ENCODE measurements around the gene PXYLP1. TPM values are rescaled to one million over a fixed set of nuclear protein-coding genes. Genes with fewer than 3 reads are reported as not detected.

Gene PXYLP1
- total and polyA plus RNA-seq, 10 of the 15 experiments (the other 5 are each of a cell fraction or from before 2014, with no cell fraction given), result 0.06 to 1.7 (median 0.35) TPM

DNA sequence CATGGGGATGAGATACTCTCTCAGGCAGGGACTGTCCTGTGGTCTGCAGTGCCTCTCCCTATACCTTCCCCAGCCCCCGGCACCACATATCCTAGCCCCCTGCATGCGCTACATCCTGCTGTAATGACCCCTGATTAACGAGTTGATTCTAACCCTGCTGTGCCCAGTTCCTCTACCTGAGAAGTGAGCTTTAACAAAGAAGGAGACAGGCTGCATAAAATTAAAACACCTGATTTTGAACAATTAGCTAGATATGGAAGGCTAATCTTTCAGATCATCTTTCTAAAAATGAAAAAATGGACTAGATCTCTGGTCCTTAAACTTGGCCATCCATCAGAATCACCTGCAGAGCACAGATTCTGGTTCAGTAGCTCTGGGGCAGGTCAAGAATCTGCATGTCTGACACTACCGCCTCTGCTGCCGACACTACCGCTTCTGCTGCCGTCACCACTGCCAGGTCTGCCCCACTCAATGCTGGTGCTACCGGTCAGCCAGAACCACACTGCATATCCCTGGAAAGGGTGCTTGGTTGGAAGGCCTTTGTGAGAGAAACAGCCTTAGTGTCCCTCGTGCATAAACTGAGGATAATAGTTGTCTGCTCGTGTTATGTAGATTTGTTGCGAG lies 103.1 kb downstream of the PXYLP1 start:
- H3K36me3 ChIP-seq (ENCODE audit: control insufficient read depth in 2 of 2, insufficient read depth in 2 of 2, low read length in 1 of 2), result no peaks in the 10 kb centered on the region
- no peak overlapping the region for H3K27ac ChIP-seq (ENCODE audit: control insufficient read depth, insufficient read depth)
- intact Hi-C loops (cut with micrococcal nuclease; ENCODE audit: unreplicated experiment) (loop anchor here (5.0 kb wide), 1 partner anchor 38 kb away; no protein-coding TSS in a partner anchor), in situ Hi-C loops (cut with MboI) (no loop called here)
- peaks cover 5% of the 10 kb centered on the region for H3K9me3 ChIP-seq (replicated peaks; ENCODE audit: control insufficient read depth, insufficient read depth, low read length)
- BruUV-seq (replicated peaks), result no TSS peak
- H3K27me3 ChIP-seq (replicated peaks in 1 of 2; ENCODE audit: control insufficient read depth in 2 of 2, insufficient read depth in 2 of 2, low read length in 1 of 2), result no peaks in the 10 kb centered on the region
- H3K9ac ChIP-seq (ENCODE audit: control insufficient read depth, insufficient read depth, low read length), result no peak overlapping the region
- DNase-seq (ENCODE audit: low read depth, low spot score), result no peak
- 89% methylated on average over 11 of the region's 11 CpGs for WGBS (ENCODE audit: insufficient coverage, insufficient replicate concordance, low lambda C conversion rate, missing lambda C conversion rate)
- SMC1A ChIA-PET (ENCODE audit: uncharacterized antibody, unreplicated experiment), result interaction anchor here (0.9 to 8.4 kb wide), 12 partner anchors 8 to 75 kb away, joined by 3 to 112 read pairs (median 5); no protein-coding TSS in a partner anchor
- TF ChIP-seq SMC3 (IDR thresholded peaks at IDR 0.05; ENCODE audit: borderline replicate concordance, low read length) (no peak), FOS (IDR thresholded peaks at IDR 0.05; ENCODE audit: borderline replicate concordance, extremely low read depth, insufficient read length) (no peak)
- no peaks in the 10 kb centered on the region for H4K20me1 ChIP-seq (ENCODE audit: control insufficient read depth, insufficient read depth)
- H2AFZ ChIP-seq (ENCODE audit: control insufficient read depth, low read depth, low read length), result no peak overlapping the region; the same call in 1 of the 2 replicates
- no peak overlapping the region for H3K4me2 ChIP-seq (ENCODE audit: control insufficient read depth, insufficient read depth)
- RAD21 ChIA-PET (ENCODE audit: unreplicated experiment), result interaction anchor here (0.7 to 5.9 kb wide), 7 partner anchors 22 to 119 kb away, joined by 3 to 53 read pairs (median 5); no protein-coding TSS in a partner anchor
- CTCF ChIA-PET, result interaction anchor here (0.7 to 8.0 kb wide), 9 partner anchors 14 to 151 kb away, joined by 3 to 83 read pairs (median 6); no protein-coding TSS in a partner anchor
- H3K4me3 ChIP-seq, result no peak overlapping the region
- no peak for ATAC-seq
- no peaks in the 10 kb centered on the region for H3K79me2 ChIP-seq (ENCODE audit: control insufficient read depth, insufficient read depth, low read length)
- H3K4me1 ChIP-seq (ENCODE audit: control insufficient read depth, insufficient read depth, low read length), result peaks cover 57% of the 10 kb centered on the region
- FAIRE-seq, result no peak
- POLR2A ChIA-PET, result interaction anchor here (0.7 to 1.8 kb wide), 9 partner anchors 9 to 152 kb away, joined by 3 to 15 read pairs (median 4); partner anchors contain the start of gene RASA2

DNA sequence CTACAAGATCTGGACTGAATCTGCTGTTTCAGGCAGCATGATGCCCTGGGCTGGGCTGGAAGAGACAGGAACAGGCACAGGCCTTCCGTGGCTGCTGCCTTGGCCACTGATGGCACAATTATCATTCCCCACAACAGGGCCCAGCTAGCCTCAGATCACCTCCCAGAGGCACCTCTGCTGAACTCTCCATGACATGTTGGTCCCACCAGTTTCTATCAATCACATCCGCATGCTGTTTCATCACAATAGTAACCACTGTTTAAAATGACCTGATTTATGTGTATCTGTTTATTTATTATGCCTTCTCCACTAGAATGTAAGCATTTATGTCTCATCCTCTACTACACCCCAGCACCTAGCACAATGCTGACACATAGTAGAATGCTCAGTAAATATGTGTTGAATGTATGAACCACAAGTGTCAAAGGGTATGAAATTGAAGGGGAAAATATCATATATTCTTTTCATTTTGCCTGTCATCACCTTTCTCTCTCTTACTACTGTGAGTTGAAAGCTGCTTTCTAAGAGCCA lies 104.0 kb downstream of the PXYLP1 start:
- Histone ChIP-seq H3K27me3 (replicated peaks in 1 of 2; ENCODE audit: control insufficient read depth in 2 of 2, insufficient read depth in 2 of 2, low read length in 1 of 2) (no peaks in the 10 kb centered on the region), H3K9ac (ENCODE audit: control insufficient read depth, insufficient read depth, low read length) (peak overlapping the region; percentile 73), H3K4me1 (ENCODE audit: control insufficient read depth, insufficient read depth, low read length) (peaks cover 57% of the 10 kb centered on the region), H4K20me1 (ENCODE audit: control insufficient read depth, insufficient read depth) (no peaks in the 10 kb centered on the region), H3K4me3 (no peak overlapping the region), H3K36me3 (ENCODE audit: control insufficient read depth in 2 of 2, insufficient read depth in 2 of 2, low read length in 1 of 2) (no peaks in the 10 kb centered on the region), H3K79me2 (ENCODE audit: control insufficient read depth, insufficient read depth, low read length) (no peaks in the 10 kb centered on the region), H3K4me2 (ENCODE audit: control insufficient read depth, insufficient read depth) (peak overlapping the region; percentile 84), H3K27ac (ENCODE audit: control insufficient read depth, insufficient read depth) (peak overlapping the region; percentile 95), H2AFZ (ENCODE audit: control insufficient read depth, low read depth, low read length) (peak overlapping the region; percentile 74), H3K9me3 (replicated peaks; ENCODE audit: control insufficient read depth, insufficient read depth, low read length) (peaks cover 5% of the 10 kb centered on the region)
- CTCF ChIA-PET, result interaction anchor here (0.7 to 8.0 kb wide), 13 partner anchors 10 to 117 kb away, joined by 3 to 83 read pairs (median 6); no protein-coding TSS in a partner anchor
- ATAC-seq, result peak; percentile 2
- no peak for DNase-seq (ENCODE audit: low read depth, low spot score)
- BruUV-seq (replicated peaks), result no TSS peak
- FAIRE-seq, result no peak
- SMC1A ChIA-PET (ENCODE audit: uncharacterized antibody, unreplicated experiment), result interaction anchor here (0.9 to 8.4 kb wide), 17 partner anchors 7 to 118 kb away, joined by 3 to 112 read pairs (median 15); no protein-coding TSS in a partner anchor
- RAD21 ChIA-PET (ENCODE audit: unreplicated experiment), result interaction anchor here (0.9 to 5.9 kb wide), 16 partner anchors 7 to 118 kb away, joined by 3 to 53 read pairs (median 13); no protein-coding TSS in a partner anchor
- in situ Hi-C loops (cut with MboI), result no loop called here
- intact Hi-C loops (cut with micrococcal nuclease; ENCODE audit: unreplicated experiment), result loop anchor here (2.0 to 5.0 kb wide), 2 partner anchors 37 to 67 kb away; no protein-coding TSS in a partner anchor
- 67% methylated on average over 2 of the region's 2 CpGs for WGBS (ENCODE audit: insufficient coverage, insufficient replicate concordance, low lambda C conversion rate, missing lambda C conversion rate)
- POLR2A ChIA-PET, result interaction anchor here (0.7 to 2.8 kb wide), 11 partner anchors 10 to 151 kb away, joined by 3 to 20 read pairs (median 5); partner anchors contain the start of gene RASA2
- TF ChIP-seq BHLHE40 (IDR thresholded peaks at IDR 0.05; ENCODE audit: borderline replicate concordance in 1 of 2, low read depth in 2 of 2, low read length in 1 of 2) (no peak), EP300 (IDR thresholded peaks at IDR 0.05; ENCODE audit: borderline replicate concordance in 1 of 2, control insufficient read depth in 1 of 2, low read depth in 2 of 2, low read length in 2 of 2) (0 out of 4 replicates have a peak, but pooled peaks of 1 of the 2 experiments have one; percentile 23), SP1 (IDR thresholded peaks at IDR 0.05; ENCODE audit: low read depth, low read length) (no peak), NR2F1 (conservative IDR thresholded peaks at IDR 0.05) (peak; percentile 86), ESRRA (IDR thresholded peaks at IDR 0.05; ENCODE audit: low read length) (no peak), PAX5 (IDR thresholded peaks at IDR 0.05; ENCODE audit: borderline replicate concordance, low read depth, low read length) (no peak), MTA2 (IDR thresholded peaks at IDR 0.05; ENCODE audit: low read depth) (peak; percentile 9; the same call in 1 of the 2 replicates)
- TF ChIP-seq, protein P1, sequence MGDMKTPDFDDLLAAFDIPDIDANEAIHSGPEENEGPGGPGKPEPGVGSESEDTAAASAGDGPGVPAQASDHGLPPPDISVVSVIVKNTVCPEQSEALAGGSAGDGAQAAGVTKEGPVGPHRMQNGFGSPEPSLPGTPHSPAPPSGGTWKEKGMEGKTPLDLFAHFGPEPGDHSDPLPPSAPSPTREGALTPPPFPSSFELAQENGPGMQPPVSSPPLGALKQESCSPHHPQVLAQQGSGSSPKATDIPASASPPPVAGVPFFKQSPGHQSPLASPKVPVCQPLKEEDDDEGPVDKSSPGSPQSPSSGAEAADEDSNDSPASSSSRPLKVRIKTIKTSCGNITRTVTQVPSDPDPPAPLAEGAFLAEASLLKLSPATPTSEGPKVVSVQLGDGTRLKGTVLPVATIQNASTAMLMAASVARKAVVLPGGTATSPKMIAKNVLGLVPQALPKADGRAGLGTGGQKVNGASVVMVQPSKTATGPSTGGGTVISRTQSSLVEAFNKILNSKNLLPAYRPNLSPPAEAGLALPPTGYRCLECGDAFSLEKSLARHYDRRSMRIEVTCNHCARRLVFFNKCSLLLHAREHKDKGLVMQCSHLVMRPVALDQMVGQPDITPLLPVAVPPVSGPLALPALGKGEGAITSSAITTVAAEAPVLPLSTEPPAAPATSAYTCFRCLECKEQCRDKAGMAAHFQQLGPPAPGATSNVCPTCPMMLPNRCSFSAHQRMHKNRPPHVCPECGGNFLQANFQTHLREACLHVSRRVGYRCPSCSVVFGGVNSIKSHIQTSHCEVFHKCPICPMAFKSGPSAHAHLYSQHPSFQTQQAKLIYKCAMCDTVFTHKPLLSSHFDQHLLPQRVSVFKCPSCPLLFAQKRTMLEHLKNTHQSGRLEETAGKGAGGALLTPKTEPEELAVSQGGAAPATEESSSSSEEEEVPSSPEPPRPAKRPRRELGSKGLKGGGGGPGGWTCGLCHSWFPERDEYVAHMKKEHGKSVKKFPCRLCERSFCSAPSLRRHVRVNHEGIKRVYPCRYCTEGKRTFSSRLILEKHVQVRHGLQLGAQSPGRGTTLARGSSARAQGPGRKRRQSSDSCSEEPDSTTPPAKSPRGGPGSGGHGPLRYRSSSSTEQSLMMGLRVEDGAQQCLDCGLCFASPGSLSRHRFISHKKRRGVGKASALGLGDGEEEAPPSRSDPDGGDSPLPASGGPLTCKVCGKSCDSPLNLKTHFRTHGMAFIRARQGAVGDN (IDR thresholded peaks at IDR 0.05), result 0 out of 2 replicates have a peak, but pooled peaks have one; percentile 17

Measured in GM12878 (cell line).